WTC11 (cell line): Measurements from ENCODE around the gene PHTF1. TPM values are rescaled to one million over a fixed set of nuclear protein-coding genes. Genes with fewer than 3 reads are reported as not detected.

Experiments used
- ATAC-seq: fragments of 200-7000 bp; cut with Tn5 transposase; 2 replicates; pipeline ENCODE4 v1.10.0; 2021; ENCODE audit warnings: mild to moderate bottlenecking, moderate library complexity
- CTCF ChIA-PET: fragments of 300-600 bp; sonication (Branson Sonifier 250); formaldehyde crosslinking; loops from one replicate; lab custom pipeline; 2021; ENCODE audit warnings: antibody characterized with exemption; lab: Charles Lee
- POLR2A ChIA-PET: fragments of 350-600 bp; sonication (Branson Sonifier 250); formaldehyde crosslinking; loops from one replicate; lab custom pipeline; 2021; ENCODE audit warnings: antibody characterized with exemption; lab: Charles Lee
- DNase-seq: peaks from one replicate; pipeline ENCODE4 v3.0.0; 2021; ENCODE audit warnings: low spot score
- H3K27ac Mint-ChIP-seq: 2 replicates; pipeline ENCODE4 v1.8.0; 2021; ENCODE audit warnings: mixed read lengths
- H3K27me3 Mint-ChIP-seq: 2 replicates; pipeline ENCODE4 v1.8.0; 2021; ENCODE audit warnings: low read depth, mild to moderate bottlenecking, moderate library complexity, mixed read lengths
- H3K36me3 Mint-ChIP-seq: 2 replicates; pipeline ENCODE4 v1.8.0; 2021; ENCODE audit warnings: mixed read lengths
- H3K4me1 Mint-ChIP-seq: 2 replicates; pipeline ENCODE4 v1.8.0; 2022; ENCODE audit warnings: mixed read lengths
- H3K4me3 Mint-ChIP-seq: 2 replicates; pipeline ENCODE4 v1.8.0; 2021; ENCODE audit warnings: mild to moderate bottlenecking, moderate library complexity, mixed read lengths
- H3K9me3 Mint-ChIP-seq: 2 replicates; pipeline ENCODE4 v1.8.0; 2021; ENCODE audit warnings: mixed read lengths
- CBFB ChIP-seq: sonication (generic); formaldehyde crosslinking; IDR thresholded peaks from 2 replicates; pipeline ENCODE4 v1.8.1; 2022; ENCODE audit warnings: mild to moderate bottlenecking, low read depth, missing genetic modification reagents
- CDX4 ChIP-seq: fragments of 250-450 bp; sonication (Bioruptor Pico); IDR thresholded peaks from 2 replicates; pipeline ENCODE4 v1.9.0; 2021; ENCODE audit warnings: moderate library complexity, mild to moderate bottlenecking, inconsistent platforms, borderline replicate concordance
- FOXJ3 ChIP-seq: sonication (generic); formaldehyde crosslinking; IDR thresholded peaks from 2 replicates; pipeline ENCODE4 v1.9.0; 2021; ENCODE audit warnings: missing genetic modification reagents, mild to moderate bottlenecking, borderline replicate concordance
- KAT7 ChIP-seq: sonication (generic); formaldehyde crosslinking; IDR thresholded peaks from 2 replicates; pipeline ENCODE4 v1.8.1; 2023; ENCODE audit warnings: missing genetic modification reagents, mild to moderate bottlenecking, borderline replicate concordance
- NFE2L1 ChIP-seq: sonication (generic); formaldehyde crosslinking; IDR thresholded peaks from 2 replicates; pipeline ENCODE4 v1.8.1; 2023; ENCODE audit warnings: missing genetic modification reagents
- NR1H2 ChIP-seq: sonication (generic); formaldehyde crosslinking; IDR thresholded peaks from 2 replicates; pipeline ENCODE4 v1.9.0; 2021; ENCODE audit warnings: mild to moderate bottlenecking, moderate library complexity, missing genetic modification reagents
- RELA ChIP-seq: sonication (generic); formaldehyde crosslinking; IDR thresholded peaks from 2 replicates; pipeline ENCODE4 v1.8.1; 2022; ENCODE audit warnings: missing genetic modification reagents, mild to moderate bottlenecking, borderline replicate concordance
- SOX15 ChIP-seq: fragments of 250-450 bp; sonication (Bioruptor Pico); IDR thresholded peaks from 2 replicates; pipeline ENCODE4 v1.9.0; 2021; ENCODE audit warnings: mild to moderate bottlenecking
- ZNF121 ChIP-seq: sonication (generic); formaldehyde crosslinking; IDR thresholded peaks from 2 replicates; pipeline ENCODE4 v1.8.0; 2023; ENCODE audit warnings: missing genetic modification reagents
- ZNF396 ChIP-seq: fragments of 250-450 bp; sonication (Bioruptor Pico); IDR thresholded peaks from 2 replicates; pipeline ENCODE4 v1.8.0; 2021; ENCODE audit warnings: mild to moderate bottlenecking, moderate library complexity, borderline replicate concordance
- total RNA-seq: library from RNA; stranded (reverse); gene quantifications from 3 replicates; pipeline ENCODE4 v1.2.3, GENCODE V29; 2021
- TF ChIP-seq, protein P1 (sequence below): sonication (generic); formaldehyde crosslinking; IDR thresholded peaks from 2 replicates; pipeline ENCODE4 v1.8.1; 2022; ENCODE audit warnings: low read depth, mild to moderate bottlenecking, moderate library complexity, missing genetic modification reagents, borderline replicate concordance
- TF ChIP-seq, protein P2 (sequence below): sonication (generic); formaldehyde crosslinking; IDR thresholded peaks from 2 replicates; pipeline ENCODE4 v1.8.1; 2023; ENCODE audit warnings: mild to moderate bottlenecking, missing genetic modification reagents, moderate library complexity
- TF ChIP-seq, protein P3 (sequence below): sonication (generic); formaldehyde crosslinking; IDR thresholded peaks from 2 replicates; pipeline ENCODE4 v1.8.0; 2023; ENCODE audit warnings: missing genetic modification reagents, mild to moderate bottlenecking, borderline replicate concordance
- TF ChIP-seq, protein P4 (sequence below): sonication (generic); formaldehyde crosslinking; IDR thresholded peaks from 2 replicates; pipeline ENCODE4 v1.8.0; 2023; ENCODE audit warnings: mild to moderate bottlenecking, missing genetic modification reagents
- TF ChIP-seq, protein P5 (sequence below): sonication (generic); formaldehyde crosslinking; IDR thresholded peaks from 2 replicates; pipeline ENCODE4 v1.8.0; 2022; ENCODE audit warnings: missing genetic modification reagents

The PHTF1 gene
- total RNA-seq, 1 experiment from 2014 or later = 28.7 TPM

GRCh38 chr1:113657556-113658063 is 101.7 kb downstream of the PHTF1 start:
- Mint-ChIP-seq H3K9me3 (no peaks in the 10 kb centered on the region), H3K36me3 (no peaks in the 10 kb centered on the region)
- TF ChIP-seq CBFB = no peak
- no peak for TF ChIP-seq ZNF121 (CRISPR knock-in tag)
- TF ChIP-seq, all 79 proteins: peak for 0
- DNase-seq = no peak
- no peak for ATAC-seq
- Mint-ChIP-seq H3K4me1 (no peaks in the 10 kb centered on the region), H3K27ac (no peak overlapping the region), H3K4me3 (no peak overlapping the region), H3K27me3 (no peaks in the 10 kb centered on the region)
- CTCF ChIA-PET = no interaction called here
- POLR2A ChIA-PET = interaction anchor here (0.5 kb wide), 1 partner anchor 53 kb away, joined by 3 read pairs; no protein-coding TSS in a partner anchor

GRCh38 chr1:113657126-113657525 is 102.2 kb downstream of the PHTF1 start:
- ChIA-PET POLR2A (no interaction called here), CTCF (no interaction called here)
- no peaks in the 10 kb centered on the region for H3K27me3 Mint-ChIP-seq
- H3K36me3 Mint-ChIP-seq = no peaks in the 10 kb centered on the region
- H3K4me1 Mint-ChIP-seq = no peaks in the 10 kb centered on the region
- no peak for ATAC-seq
- no peak for DNase-seq
- no peak overlapping the region for H3K4me3 Mint-ChIP-seq
- H3K27ac Mint-ChIP-seq = no peak overlapping the region
- TF ChIP-seq, protein P1, sequence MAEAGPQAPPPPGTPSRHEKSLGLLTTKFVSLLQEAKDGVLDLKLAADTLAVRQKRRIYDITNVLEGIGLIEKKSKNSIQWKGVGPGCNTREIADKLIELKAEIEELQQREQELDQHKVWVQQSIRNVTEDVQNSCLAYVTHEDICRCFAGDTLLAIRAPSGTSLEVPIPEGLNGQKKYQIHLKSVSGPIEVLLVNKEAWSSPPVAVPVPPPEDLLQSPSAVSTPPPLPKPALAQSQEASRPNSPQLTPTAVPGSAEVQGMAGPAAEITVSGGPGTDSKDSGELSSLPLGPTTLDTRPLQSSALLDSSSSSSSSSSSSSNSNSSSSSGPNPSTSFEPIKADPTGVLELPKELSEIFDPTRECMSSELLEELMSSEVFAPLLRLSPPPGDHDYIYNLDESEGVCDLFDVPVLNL (CRISPR knock-in tag) = no peak
- TF ChIP-seq, protein P2, sequence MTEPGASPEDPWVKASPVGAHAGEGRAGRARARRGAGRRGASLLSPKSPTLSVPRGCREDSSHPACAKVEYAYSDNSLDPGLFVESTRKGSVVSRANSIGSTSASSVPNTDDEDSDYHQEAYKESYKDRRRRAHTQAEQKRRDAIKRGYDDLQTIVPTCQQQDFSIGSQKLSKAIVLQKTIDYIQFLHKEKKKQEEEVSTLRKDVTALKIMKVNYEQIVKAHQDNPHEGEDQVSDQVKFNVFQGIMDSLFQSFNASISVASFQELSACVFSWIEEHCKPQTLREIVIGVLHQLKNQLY (CRISPR knock-in tag) = no peak
- no peaks in the 10 kb centered on the region for H3K9me3 Mint-ChIP-seq

DNA sequence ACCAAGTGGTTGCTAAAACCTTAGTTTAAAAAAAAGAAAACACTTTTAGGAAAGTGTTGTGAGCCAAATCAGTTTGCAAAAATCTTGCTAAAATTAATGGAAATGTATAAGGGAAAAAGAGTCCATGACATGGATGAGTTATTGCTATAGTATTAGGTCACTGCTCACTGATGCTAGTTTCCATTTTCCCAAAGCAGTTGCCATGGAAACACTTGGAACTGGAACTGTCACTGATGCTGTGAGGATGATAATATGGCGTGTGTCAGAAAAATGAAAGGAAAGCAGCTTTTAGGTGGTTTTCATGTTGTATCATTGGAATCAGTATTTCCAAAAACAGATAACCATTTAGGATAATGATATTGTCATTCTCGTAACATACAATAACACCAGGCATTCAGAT is 104.4 kb downstream of the PHTF1 start:
- Mint-ChIP-seq H3K9me3 (no peaks in the 10 kb centered on the region), H3K4me3 (no peak overlapping the region), H3K27ac (no peak overlapping the region), H3K4me1 (no peaks in the 10 kb centered on the region), H3K27me3 (no peaks in the 10 kb centered on the region), H3K36me3 (no peaks in the 10 kb centered on the region)
- no peak for DNase-seq
- ATAC-seq = no peak
- POLR2A ChIA-PET = no interaction called here
- TF ChIP-seq FOXJ3 (CRISPR knock-in tag) (no peak), ZNF396 (no peak), CDX4 (no peak), NR1H2 (CRISPR knock-in tag) (no peak), RELA (no peak), KAT7 (no peak), SOX15 (CRISPR knock-in tag) (no peak), NFE2L1 (CRISPR knock-in tag) (no peak)
- TF ChIP-seq, protein P3, sequence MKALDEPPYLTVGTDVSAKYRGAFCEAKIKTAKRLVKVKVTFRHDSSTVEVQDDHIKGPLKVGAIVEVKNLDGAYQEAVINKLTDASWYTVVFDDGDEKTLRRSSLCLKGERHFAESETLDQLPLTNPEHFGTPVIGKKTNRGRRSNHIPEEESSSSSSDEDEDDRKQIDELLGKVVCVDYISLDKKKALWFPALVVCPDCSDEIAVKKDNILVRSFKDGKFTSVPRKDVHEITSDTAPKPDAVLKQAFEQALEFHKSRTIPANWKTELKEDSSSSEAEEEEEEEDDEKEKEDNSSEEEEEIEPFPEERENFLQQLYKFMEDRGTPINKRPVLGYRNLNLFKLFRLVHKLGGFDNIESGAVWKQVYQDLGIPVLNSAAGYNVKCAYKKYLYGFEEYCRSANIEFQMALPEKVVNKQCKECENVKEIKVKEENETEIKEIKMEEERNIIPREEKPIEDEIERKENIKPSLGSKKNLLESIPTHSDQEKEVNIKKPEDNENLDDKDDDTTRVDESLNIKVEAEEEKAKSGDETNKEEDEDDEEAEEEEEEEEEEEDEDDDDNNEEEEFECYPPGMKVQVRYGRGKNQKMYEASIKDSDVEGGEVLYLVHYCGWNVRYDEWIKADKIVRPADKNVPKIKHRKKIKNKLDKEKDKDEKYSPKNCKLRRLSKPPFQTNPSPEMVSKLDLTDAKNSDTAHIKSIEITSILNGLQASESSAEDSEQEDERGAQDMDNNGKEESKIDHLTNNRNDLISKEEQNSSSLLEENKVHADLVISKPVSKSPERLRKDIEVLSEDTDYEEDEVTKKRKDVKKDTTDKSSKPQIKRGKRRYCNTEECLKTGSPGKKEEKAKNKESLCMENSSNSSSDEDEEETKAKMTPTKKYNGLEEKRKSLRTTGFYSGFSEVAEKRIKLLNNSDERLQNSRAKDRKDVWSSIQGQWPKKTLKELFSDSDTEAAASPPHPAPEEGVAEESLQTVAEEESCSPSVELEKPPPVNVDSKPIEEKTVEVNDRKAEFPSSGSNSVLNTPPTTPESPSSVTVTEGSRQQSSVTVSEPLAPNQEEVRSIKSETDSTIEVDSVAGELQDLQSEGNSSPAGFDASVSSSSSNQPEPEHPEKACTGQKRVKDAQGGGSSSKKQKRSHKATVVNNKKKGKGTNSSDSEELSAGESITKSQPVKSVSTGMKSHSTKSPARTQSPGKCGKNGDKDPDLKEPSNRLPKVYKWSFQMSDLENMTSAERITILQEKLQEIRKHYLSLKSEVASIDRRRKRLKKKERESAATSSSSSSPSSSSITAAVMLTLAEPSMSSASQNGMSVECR (CRISPR knock-in tag) = no peak
- TF ChIP-seq, protein P4, sequence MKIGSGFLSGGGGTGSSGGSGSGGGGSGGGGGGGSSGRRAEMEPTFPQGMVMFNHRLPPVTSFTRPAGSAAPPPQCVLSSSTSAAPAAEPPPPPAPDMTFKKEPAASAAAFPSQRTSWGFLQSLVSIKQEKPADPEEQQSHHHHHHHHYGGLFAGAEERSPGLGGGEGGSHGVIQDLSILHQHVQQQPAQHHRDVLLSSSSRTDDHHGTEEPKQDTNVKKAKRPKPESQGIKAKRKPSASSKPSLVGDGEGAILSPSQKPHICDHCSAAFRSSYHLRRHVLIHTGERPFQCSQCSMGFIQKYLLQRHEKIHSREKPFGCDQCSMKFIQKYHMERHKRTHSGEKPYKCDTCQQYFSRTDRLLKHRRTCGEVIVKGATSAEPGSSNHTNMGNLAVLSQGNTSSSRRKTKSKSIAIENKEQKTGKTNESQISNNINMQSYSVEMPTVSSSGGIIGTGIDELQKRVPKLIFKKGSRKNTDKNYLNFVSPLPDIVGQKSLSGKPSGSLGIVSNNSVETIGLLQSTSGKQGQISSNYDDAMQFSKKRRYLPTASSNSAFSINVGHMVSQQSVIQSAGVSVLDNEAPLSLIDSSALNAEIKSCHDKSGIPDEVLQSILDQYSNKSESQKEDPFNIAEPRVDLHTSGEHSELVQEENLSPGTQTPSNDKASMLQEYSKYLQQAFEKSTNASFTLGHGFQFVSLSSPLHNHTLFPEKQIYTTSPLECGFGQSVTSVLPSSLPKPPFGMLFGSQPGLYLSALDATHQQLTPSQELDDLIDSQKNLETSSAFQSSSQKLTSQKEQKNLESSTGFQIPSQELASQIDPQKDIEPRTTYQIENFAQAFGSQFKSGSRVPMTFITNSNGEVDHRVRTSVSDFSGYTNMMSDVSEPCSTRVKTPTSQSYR (CRISPR knock-in tag) = no peak
- TF ChIP-seq, protein P5, sequence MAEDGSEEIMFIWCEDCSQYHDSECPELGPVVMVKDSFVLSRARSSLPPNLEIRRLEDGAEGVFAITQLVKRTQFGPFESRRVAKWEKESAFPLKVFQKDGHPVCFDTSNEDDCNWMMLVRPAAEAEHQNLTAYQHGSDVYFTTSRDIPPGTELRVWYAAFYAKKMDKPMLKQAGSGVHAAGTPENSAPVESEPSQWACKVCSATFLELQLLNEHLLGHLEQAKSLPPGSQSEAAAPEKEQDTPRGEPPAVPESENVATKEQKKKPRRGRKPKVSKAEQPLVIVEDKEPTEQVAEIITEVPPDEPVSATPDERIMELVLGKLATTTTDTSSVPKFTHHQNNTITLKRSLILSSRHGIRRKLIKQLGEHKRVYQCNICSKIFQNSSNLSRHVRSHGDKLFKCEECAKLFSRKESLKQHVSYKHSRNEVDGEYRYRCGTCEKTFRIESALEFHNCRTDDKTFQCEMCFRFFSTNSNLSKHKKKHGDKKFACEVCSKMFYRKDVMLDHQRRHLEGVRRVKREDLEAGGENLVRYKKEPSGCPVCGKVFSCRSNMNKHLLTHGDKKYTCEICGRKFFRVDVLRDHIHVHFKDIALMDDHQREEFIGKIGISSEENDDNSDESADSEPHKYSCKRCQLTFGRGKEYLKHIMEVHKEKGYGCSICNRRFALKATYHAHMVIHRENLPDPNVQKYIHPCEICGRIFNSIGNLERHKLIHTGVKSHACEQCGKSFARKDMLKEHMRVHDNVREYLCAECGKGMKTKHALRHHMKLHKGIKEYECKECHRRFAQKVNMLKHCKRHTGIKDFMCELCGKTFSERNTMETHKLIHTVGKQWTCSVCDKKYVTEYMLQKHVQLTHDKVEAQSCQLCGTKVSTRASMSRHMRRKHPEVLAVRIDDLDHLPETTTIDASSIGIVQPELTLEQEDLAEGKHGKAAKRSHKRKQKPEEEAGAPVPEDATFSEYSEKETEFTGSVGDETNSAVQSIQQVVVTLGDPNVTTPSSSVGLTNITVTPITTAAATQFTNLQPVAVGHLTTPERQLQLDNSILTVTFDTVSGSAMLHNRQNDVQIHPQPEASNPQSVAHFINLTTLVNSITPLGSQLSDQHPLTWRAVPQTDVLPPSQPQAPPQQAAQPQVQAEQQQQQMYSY (CRISPR knock-in tag) = no peak
- CTCF ChIA-PET = no interaction called here
